ENCODE results near the gene TGFB2. TPM values are rescaled to one million over a fixed set of nuclear protein-coding genes. Genes with fewer than 3 reads are reported as not detected.

Gene TGFB2
- total and polyA plus RNA-seq, 2 experiments from 2014 or later, result 0.31 to 1.4 TPM

- H3K4me2 ChIP-seq, result no peak overlapping the region
- H3K27me3 Mint-ChIP-seq (ENCODE audit: insufficient read depth, low read depth, poor library complexity), result peaks cover 1% of the 10 kb centered on the region
- peaks cover 11% of the 10 kb centered on the region for H3K4me1 ChIP-seq (ENCODE audit: insufficient read depth)
- ATAC-seq, result no peak
- no peaks in the 10 kb centered on the region for H3K27me3 ChIP-seq (ENCODE audit: insufficient read depth)
- peaks cover 27% of the 10 kb centered on the region; the same call in 1 of the 2 replicates for H3K79me2 ChIP-seq (replicated peaks; ENCODE audit: insufficient read depth)
- no peak overlapping the region for H3K27ac ChIP-seq (ENCODE audit: low read depth)
- peaks cover 5% of the 10 kb centered on the region; the same call in 1 of the 2 replicates for H3K36me3 ChIP-seq (ENCODE audit: insufficient read depth)
- H3K27ac Mint-ChIP-seq, result no peak overlapping the region
- peaks cover 34% of the 10 kb centered on the region; the same call in 2 of the 3 replicates for H3K36me3 Mint-ChIP-seq (ENCODE audit: low read depth)
- no peaks in the 10 kb centered on the region for H3F3A ChIP-seq (replicated peaks; ENCODE audit: low read depth)
- H4K20me1 ChIP-seq (replicated peaks; ENCODE audit: insufficient read depth), result no peaks in the 10 kb centered on the region
- peaks cover 22% of the 10 kb centered on the region for H3K4me1 Mint-ChIP-seq
- H2AFZ ChIP-seq, result no peak overlapping the region
- no peaks in the 10 kb centered on the region for H3K9me2 ChIP-seq (ENCODE audit: insufficient read depth)
- H3K4me3 ChIP-seq, result no peak overlapping the region
- no peak overlapping the region for H3K4me3 Mint-ChIP-seq
- DNase-seq (ENCODE audit: low spot score), result peak; percentile 37
- H3K9me3 Mint-ChIP-seq, result no peaks in the 10 kb centered on the region
- TF ChIP-seq EZH2 (IDR thresholded peaks at IDR 0.05; ENCODE audit: low read depth, unreplicated experiment) (no peak), ZNF462 (CRISPR knock-in tag; IDR thresholded peaks at IDR 0.05) (no peak), ETS1 (IDR thresholded peaks at IDR 0.05) (no peak), STAT1 (IDR thresholded peaks at IDR 0.05; ENCODE audit: unreplicated experiment) (no peak), REST (IDR thresholded peaks at IDR 0.05; ENCODE audit: unreplicated experiment) (no peak), EZH2phosphoT487 (IDR thresholded peaks at IDR 0.05; ENCODE audit: unreplicated experiment) (no peak), CTCF (conservative IDR thresholded peaks at IDR 0.05; ENCODE audit: low read depth in 2 of 2) (no peak)
Observed at GRCh38 chr1:218315638-218316037, 29.5 kb upstream of the TGFB2 start.

All from GM23338 (cell line).